ENCODE data around the gene C7orf33. TPM values are rescaled to one million over a fixed set of nuclear protein-coding genes. Genes with fewer than 3 reads are reported as not detected.
A peak's percentile ranks its signal among the peaks of the same experiment; 100 is the strongest.

C7orf33 gene
- total and polyA plus RNA-seq, 7 experiments from 2014 or later = not detected

DNA sequence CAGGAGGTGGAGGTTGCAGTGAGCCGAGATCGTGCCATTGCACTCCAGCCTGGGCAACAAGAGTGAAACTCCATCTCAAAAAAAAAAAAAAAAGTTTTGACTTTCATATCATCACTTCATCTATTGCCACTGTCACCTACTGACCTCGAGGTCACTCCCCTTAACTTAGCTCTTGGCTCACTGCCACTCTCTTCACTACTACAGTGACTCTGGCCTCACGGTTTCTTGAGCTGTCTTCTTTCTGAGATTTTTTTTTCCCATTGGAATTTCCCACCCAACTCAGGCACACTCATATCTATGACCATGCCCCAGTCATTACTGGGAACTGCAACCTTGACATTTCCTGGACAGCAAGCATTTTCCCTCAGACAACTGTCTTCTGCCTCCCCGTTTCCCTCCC, 42.6 kb upstream of the C7orf33 start:
- Mint-ChIP-seq H3K4me1 (peaks cover 0 to 6% (median 0%) of the 10 kb centered on the region in 7 donors), H3K4me3 (no peak overlapping the region), H3K36me3 (peaks cover 0 to 6% (median 0%) of the 10 kb centered on the region in 5 donors), H3K9me3 (peaks cover 0 to 35% (median 15%) of the 10 kb centered on the region in 11 donors), H3K27me3 (peaks cover 0 to 5% (median 0%) of the 10 kb centered on the region in 5 donors), H3K27ac (no peak overlapping the region)
- intact Hi-C loops (cut with micrococcal nuclease) = no loop called here
- H3K27ac ChIP-seq (ENCODE audit: low read depth, low read length) = no peak overlapping the region
- H3K27me3 ChIP-seq (ENCODE audit: control insufficient read depth in 2 of 2, insufficient read depth in 2 of 2, low read length in 2 of 2) = no peaks in the 10 kb centered on the region
- H3K9me3 ChIP-seq (ENCODE audit: control insufficient read depth in 2 of 3, low read length in 3 of 3) = no peaks in the 10 kb centered on the region
- ATAC-seq = no peak
- H3K4me3 ChIP-seq (ENCODE audit: low read length) = no peak overlapping the region
- H3K4me1 ChIP-seq (ENCODE audit: control insufficient read depth in 2 of 2, insufficient read depth in 2 of 2, low read length in 2 of 2) = no peaks in the 10 kb centered on the region
- ChIA-PET CTCF (no interaction called here), POLR2A (no interaction called here)
- DNase-seq = no peak
- no peaks in the 10 kb centered on the region for H3K36me3 ChIP-seq (ENCODE audit: control insufficient read depth in 2 of 3, insufficient read depth in 3 of 3, low read length in 3 of 3)

DNA sequence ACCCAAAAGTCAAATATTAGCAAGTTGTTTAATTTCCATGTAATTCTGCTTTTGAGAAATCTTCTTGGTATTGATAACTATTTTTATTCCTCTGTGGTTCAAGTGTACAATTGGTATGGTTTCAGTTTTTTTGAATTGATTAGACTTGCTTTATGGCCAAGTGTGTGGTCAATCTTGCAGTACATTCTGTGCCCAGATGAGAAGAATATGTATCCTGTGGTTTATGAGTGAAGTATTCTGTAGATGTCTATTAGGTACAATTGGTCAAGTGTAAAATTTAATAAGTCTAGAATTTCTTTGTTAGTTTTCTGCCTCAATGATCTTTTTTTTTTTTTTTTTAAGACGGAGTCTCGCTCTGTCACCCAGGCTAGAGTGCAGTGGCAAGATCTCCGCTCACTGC, 36.6 kb upstream of the C7orf33 start:
- Histone ChIP-seq H3K27me3 (ENCODE audit: control insufficient read depth in 2 of 2, insufficient read depth in 2 of 2, low read length in 2 of 2) (no peaks in the 10 kb centered on the region), H3K27ac (ENCODE audit: low read depth, low read length) (no peak overlapping the region), H3K4me1 (ENCODE audit: control insufficient read depth in 2 of 2, insufficient read depth in 2 of 2, low read length in 2 of 2) (no peaks in the 10 kb centered on the region), H3K4me3 (ENCODE audit: low read length) (no peak overlapping the region), H3K36me3 (ENCODE audit: control insufficient read depth in 2 of 3, insufficient read depth in 3 of 3, low read length in 3 of 3) (no peaks in the 10 kb centered on the region), H3K9me3 (ENCODE audit: control insufficient read depth in 2 of 3, low read length in 3 of 3) (no peaks in the 10 kb centered on the region)
- ChIA-PET CTCF (no interaction called here), POLR2A (no interaction called here)
- Mint-ChIP-seq H3K4me1 (peaks cover 0 to 15% (median 8%) of the 10 kb centered on the region in 7 donors), H3K27ac (no peak overlapping the region), H3K9me3 (peaks cover 0 to 29% (median 7%) of the 10 kb centered on the region in 11 donors), H3K27me3 (peaks cover 0 to 21% (median 9%) of the 10 kb centered on the region in 5 donors), H3K36me3 (no peaks in the 10 kb centered on the region), H3K4me3 (no peak overlapping the region)
- intact Hi-C loops (cut with micrococcal nuclease) = no loop called here
- ATAC-seq (no peak), DNase-seq (no peak)

DNA sequence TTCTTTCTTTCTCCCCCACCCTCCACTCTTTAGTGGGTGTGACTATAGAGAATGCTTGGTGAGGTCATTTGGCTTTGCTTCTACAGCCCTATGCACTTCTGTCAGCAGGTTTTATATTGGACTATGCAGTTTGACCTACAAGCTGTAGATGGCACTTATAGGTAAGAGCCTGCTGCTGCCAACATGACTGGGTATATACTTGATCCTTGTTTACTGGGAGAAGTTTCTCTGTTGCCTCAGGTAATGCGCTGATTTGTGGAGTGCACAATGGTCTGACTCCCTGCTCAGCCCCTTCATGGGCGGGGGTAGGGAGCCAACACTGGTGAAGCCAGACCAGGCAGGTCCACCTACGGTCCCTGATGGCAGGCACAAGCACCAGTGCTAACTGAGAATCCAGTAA, 33.7 kb upstream of the C7orf33 start:
- H3K36me3 ChIP-seq (ENCODE audit: control insufficient read depth in 2 of 3, insufficient read depth in 3 of 3, low read length in 3 of 3) = no peaks in the 10 kb centered on the region
- H3K4me1 ChIP-seq (ENCODE audit: control insufficient read depth in 2 of 2, insufficient read depth in 2 of 2, low read length in 2 of 2) = no peaks in the 10 kb centered on the region
- H3K27me3 Mint-ChIP-seq = peaks cover 0 to 32% (median 26%) of the 10 kb centered on the region in 5 donors
- intact Hi-C loops (cut with micrococcal nuclease) = no loop called here
- peaks cover 0 to 7% (median 0%) of the 10 kb centered on the region in 11 donors for H3K9me3 Mint-ChIP-seq
- no peak overlapping the region for H3K27ac ChIP-seq (ENCODE audit: low read depth, low read length)
- DNase-seq (no peak), ATAC-seq (no peak)
- no peaks in the 10 kb centered on the region for H3K27me3 ChIP-seq (ENCODE audit: control insufficient read depth in 2 of 2, insufficient read depth in 2 of 2, low read length in 2 of 2)
- H3K36me3 Mint-ChIP-seq = peaks cover 0 to 5% (median 0%) of the 10 kb centered on the region in 5 donors
- no peak overlapping the region for H3K27ac Mint-ChIP-seq
- peaks cover 0 to 20% (median 5%) of the 10 kb centered on the region in 7 donors for H3K4me1 Mint-ChIP-seq
- no peak overlapping the region for H3K4me3 ChIP-seq (ENCODE audit: low read length)
- no peak overlapping the region for H3K4me3 Mint-ChIP-seq
- no peaks in the 10 kb centered on the region for H3K9me3 ChIP-seq (ENCODE audit: control insufficient read depth in 2 of 3, low read length in 3 of 3)
- ChIA-PET CTCF (interaction anchor here (2.6 kb wide), 1 partner anchor 18 kb away, joined by 11 read pairs; no protein-coding TSS in a partner anchor), POLR2A (no interaction called here)

DNA sequence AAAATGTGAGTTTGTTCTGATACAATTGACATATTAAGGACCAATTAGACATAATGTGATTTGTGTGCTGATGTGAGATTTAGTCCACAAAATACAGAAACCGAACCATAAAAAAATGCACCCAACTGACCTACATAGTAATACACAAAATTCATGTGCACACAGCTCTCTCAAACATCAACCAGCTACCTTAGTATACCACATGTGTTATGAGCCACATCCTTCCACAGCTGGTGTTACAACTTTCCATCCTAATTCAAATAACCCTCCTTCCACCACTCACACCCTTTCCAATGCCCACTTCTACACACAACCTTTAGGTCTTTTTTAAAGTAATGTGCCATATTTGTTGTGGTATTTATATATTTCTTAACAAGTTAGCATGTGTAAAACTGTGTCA, 31.7 kb upstream of the C7orf33 start:
- Mint-ChIP-seq H3K9me3 (peaks cover 0 to 12% (median 0%) of the 10 kb centered on the region in 11 donors), H3K4me1 (peaks cover 0 to 23% (median 9%) of the 10 kb centered on the region in 7 donors), H3K4me3 (no peak overlapping the region), H3K36me3 (peaks cover 0 to 7% (median 0%) of the 10 kb centered on the region in 5 donors), H3K27me3 (peaks cover 0 to 27% (median 22%) of the 10 kb centered on the region in 5 donors), H3K27ac (no peak overlapping the region)
- Histone ChIP-seq H3K36me3 (ENCODE audit: control insufficient read depth in 2 of 3, insufficient read depth in 3 of 3, low read length in 3 of 3) (no peaks in the 10 kb centered on the region), H3K27me3 (ENCODE audit: control insufficient read depth in 2 of 2, insufficient read depth in 2 of 2, low read length in 2 of 2) (no peaks in the 10 kb centered on the region), H3K9me3 (ENCODE audit: control insufficient read depth in 2 of 3, low read length in 3 of 3) (no peaks in the 10 kb centered on the region), H3K27ac (ENCODE audit: low read depth, low read length) (no peak overlapping the region), H3K4me1 (ENCODE audit: control insufficient read depth in 2 of 2, insufficient read depth in 2 of 2, low read length in 2 of 2) (peaks cover 0 to 2% of the 10 kb centered on the region in 2 donors), H3K4me3 (ENCODE audit: low read length) (no peak overlapping the region)
- ATAC-seq (no peak), DNase-seq (no peak)
- ChIA-PET CTCF (no interaction called here), POLR2A (no interaction called here)
- intact Hi-C loops (cut with micrococcal nuclease) = no loop called here

DNA sequence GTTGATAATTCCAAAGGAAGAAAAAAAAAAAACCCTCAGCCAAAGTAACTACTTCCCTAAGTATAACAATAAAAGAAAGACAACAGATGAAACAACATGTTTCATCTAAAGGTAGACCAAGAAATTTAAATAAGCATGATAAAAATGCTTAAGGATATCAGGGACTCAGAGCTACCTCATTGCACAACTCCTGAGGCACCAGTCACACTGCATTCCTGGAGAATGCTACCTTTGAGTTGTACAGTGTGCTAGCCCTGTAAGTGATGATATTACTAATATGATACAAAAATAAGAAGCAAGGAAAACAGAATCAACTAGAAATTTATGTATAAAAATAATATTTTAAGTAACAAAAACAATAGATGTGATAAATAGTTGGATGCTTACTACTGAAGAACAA, 29.5 kb upstream of the C7orf33 start:
- Mint-ChIP-seq H3K36me3 (peaks cover 0 to 12% (median 0%) of the 10 kb centered on the region in 5 donors), H3K4me1 (peaks cover 0 to 32% (median 15%) of the 10 kb centered on the region in 7 donors), H3K27me3 (peaks cover 0 to 27% (median 12%) of the 10 kb centered on the region in 5 donors), H3K9me3 (peaks cover 0 to 14% (median 0%) of the 10 kb centered on the region in 11 donors), H3K27ac (no peak overlapping the region), H3K4me3 (no peak overlapping the region)
- no peaks in the 10 kb centered on the region for H3K9me3 ChIP-seq (ENCODE audit: control insufficient read depth in 2 of 3, low read length in 3 of 3)
- H3K4me3 ChIP-seq (ENCODE audit: low read length) = no peak overlapping the region
- no peak overlapping the region for H3K27ac ChIP-seq (ENCODE audit: low read depth, low read length)
- H3K27me3 ChIP-seq (ENCODE audit: control insufficient read depth in 2 of 2, insufficient read depth in 2 of 2, low read length in 2 of 2) = no peaks in the 10 kb centered on the region
- intact Hi-C loops (cut with micrococcal nuclease) = no loop called here
- ATAC-seq (no peak), DNase-seq (no peak)
- ChIA-PET POLR2A (no interaction called here), CTCF (no interaction called here)
- H3K36me3 ChIP-seq (ENCODE audit: control insufficient read depth in 2 of 3, insufficient read depth in 3 of 3, low read length in 3 of 3) = no peaks in the 10 kb centered on the region
- peaks cover 6 to 9% of the 10 kb centered on the region in 2 donors for H3K4me1 ChIP-seq (ENCODE audit: control insufficient read depth in 2 of 2, insufficient read depth in 2 of 2, low read length in 2 of 2)

DNA sequence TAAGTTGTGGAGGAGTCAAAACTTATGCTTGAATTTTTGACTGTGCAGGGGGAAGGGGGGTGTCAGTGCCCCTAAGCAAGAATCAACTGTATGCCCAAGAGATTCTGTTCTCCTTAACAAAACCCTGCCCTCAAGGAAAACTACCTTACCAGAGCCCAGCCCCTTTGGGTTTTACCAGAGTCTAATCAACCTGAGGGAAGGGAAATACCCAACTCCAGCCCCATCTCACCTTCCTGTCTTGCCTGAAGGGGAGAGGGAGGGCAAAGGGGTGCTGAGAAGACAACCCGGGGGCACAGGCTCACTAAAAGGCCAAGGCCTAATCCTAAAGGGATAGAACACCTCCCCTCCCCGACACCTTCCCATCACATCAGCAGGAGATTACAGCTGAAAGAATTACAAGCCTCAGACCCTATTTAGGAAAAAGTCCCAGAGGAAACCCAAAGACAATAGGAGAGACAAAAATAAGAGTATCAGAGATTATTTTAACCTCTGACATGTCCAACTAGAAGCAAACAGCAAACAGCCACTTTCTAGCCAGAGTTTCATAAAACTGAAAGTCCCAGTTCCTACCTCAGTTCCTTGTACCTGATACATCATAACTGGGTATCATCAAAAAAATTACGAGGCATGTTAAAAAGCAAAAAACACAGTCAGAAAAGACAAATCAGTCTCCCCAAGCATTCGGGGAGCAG, 26.8 kb upstream of the C7orf33 start:
- Mint-ChIP-seq H3K27me3 (peaks cover 0 to 20% (median 18%) of the 10 kb centered on the region in 5 donors), H3K36me3 (peaks cover 0 to 12% (median 0%) of the 10 kb centered on the region in 5 donors), H3K27ac (peak overlapping the region in 4 of 9 donors; percentile 44 to 86 (median 70)), H3K4me1 (peaks cover 0 to 25% (median 15%) of the 10 kb centered on the region in 7 donors), H3K4me3 (peak overlapping the region in 5 of 10 donors; percentile 15 to 70 (median 61)), H3K9me3 (peaks cover 0 to 14% (median 0%) of the 10 kb centered on the region in 11 donors)
- ATAC-seq (no peak), DNase-seq (no peak)
- intact Hi-C loops (cut with micrococcal nuclease) = no loop called here
- CTCF ChIA-PET = interaction anchor here (0.6 to 2.0 kb wide), 3 partner anchors 11 to 403 kb away, joined by 3 to 10 read pairs (median 4); no protein-coding TSS in a partner anchor
- H3K4me3 ChIP-seq (ENCODE audit: low read length) = peak overlapping the region; percentile 16
- H3K27me3 ChIP-seq (ENCODE audit: control insufficient read depth in 2 of 2, insufficient read depth in 2 of 2, low read length in 2 of 2) = no peaks in the 10 kb centered on the region
- no peak overlapping the region for H3K27ac ChIP-seq (ENCODE audit: low read depth, low read length)
- no peaks in the 10 kb centered on the region for H3K36me3 ChIP-seq (ENCODE audit: control insufficient read depth in 2 of 3, insufficient read depth in 3 of 3, low read length in 3 of 3)
- POLR2A ChIA-PET = interaction anchor here (0.6 kb wide), 1 partner anchor 416 kb away, joined by 4 read pairs; no protein-coding TSS in a partner anchor
- H3K4me1 ChIP-seq (ENCODE audit: control insufficient read depth in 2 of 2, insufficient read depth in 2 of 2, low read length in 2 of 2) = peaks cover 6 to 9% of the 10 kb centered on the region in 2 donors
- no peaks in the 10 kb centered on the region for H3K9me3 ChIP-seq (ENCODE audit: control insufficient read depth in 2 of 3, low read length in 3 of 3)
